Nephron (organoid): ENCODE data around the gene CLVS2.

Source experiments
- H3K27ac Mint-ChIP-seq, 3 experiments: 2 replicates each; pipeline ENCODE4 v1.8.0; 2020; ENCODE audit warnings: mixed read lengths in 3 of 3, mild to moderate bottlenecking in 2 of 3, moderate library complexity in 1 of 3
- H3K27me3 Mint-ChIP-seq: 2 replicates; pipeline ENCODE4 v1.8.0; 2021; ENCODE audit warnings: low read depth, mild to moderate bottlenecking, moderate library complexity, mixed read lengths
- H3K36me3 Mint-ChIP-seq: 2 replicates; pipeline ENCODE4 v1.8.0; 2020; ENCODE audit warnings: low read depth, mixed read lengths
- H3K4me1 Mint-ChIP-seq: 2 replicates; pipeline ENCODE4 v1.8.0; 2020; ENCODE audit warnings: mixed read lengths
- H3K4me3 Mint-ChIP-seq, 3 experiments: 2 replicates each; pipeline ENCODE4 v1.8.0; 2020; ENCODE audit warnings: mild to moderate bottlenecking in 3 of 3, mixed read lengths in 3 of 3, moderate library complexity in 2 of 3
- H3K9me3 Mint-ChIP-seq: 2 replicates; pipeline ENCODE4 v1.8.0; 2020; ENCODE audit warnings: mixed read lengths
- TF ChIP-seq, protein P1 (sequence below), 3 experiments: fragments of 200-600 bp; sonication (generic); IDR thresholded peaks; one replicate each; pipeline ENCODE4 v1.5.0; 2021; ENCODE audit warnings: antibody characterized with exemption in 3 of 3; ENCODE audit not compliant: unreplicated experiment in 3 of 3

Gene CLVS2

GRCh38 chr6:123044341-123044860 lies 48.4 kb downstream of the CLVS2 start:
- Mint-ChIP-seq H3K27ac (no peak overlapping the region), H3K4me1 (no peaks in the 10 kb centered on the region), H3K9me3 (no peaks in the 10 kb centered on the region), H3K4me3 (no peak overlapping the region), H3K36me3 (no peaks in the 10 kb centered on the region), H3K27me3 (no peaks in the 10 kb centered on the region)
- TF ChIP-seq, protein P1, sequence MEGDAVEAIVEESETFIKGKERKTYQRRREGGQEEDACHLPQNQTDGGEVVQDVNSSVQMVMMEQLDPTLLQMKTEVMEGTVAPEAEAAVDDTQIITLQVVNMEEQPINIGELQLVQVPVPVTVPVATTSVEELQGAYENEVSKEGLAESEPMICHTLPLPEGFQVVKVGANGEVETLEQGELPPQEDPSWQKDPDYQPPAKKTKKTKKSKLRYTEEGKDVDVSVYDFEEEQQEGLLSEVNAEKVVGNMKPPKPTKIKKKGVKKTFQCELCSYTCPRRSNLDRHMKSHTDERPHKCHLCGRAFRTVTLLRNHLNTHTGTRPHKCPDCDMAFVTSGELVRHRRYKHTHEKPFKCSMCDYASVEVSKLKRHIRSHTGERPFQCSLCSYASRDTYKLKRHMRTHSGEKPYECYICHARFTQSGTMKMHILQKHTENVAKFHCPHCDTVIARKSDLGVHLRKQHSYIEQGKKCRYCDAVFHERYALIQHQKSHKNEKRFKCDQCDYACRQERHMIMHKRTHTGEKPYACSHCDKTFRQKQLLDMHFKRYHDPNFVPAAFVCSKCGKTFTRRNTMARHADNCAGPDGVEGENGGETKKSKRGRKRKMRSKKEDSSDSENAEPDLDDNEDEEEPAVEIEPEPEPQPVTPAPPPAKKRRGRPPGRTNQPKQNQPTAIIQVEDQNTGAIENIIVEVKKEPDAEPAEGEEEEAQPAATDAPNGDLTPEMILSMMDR (IDR thresholded peaks at IDR 0.05; ENCODE audit: unreplicated experiment in 3 of 3), result no peak

DNA sequence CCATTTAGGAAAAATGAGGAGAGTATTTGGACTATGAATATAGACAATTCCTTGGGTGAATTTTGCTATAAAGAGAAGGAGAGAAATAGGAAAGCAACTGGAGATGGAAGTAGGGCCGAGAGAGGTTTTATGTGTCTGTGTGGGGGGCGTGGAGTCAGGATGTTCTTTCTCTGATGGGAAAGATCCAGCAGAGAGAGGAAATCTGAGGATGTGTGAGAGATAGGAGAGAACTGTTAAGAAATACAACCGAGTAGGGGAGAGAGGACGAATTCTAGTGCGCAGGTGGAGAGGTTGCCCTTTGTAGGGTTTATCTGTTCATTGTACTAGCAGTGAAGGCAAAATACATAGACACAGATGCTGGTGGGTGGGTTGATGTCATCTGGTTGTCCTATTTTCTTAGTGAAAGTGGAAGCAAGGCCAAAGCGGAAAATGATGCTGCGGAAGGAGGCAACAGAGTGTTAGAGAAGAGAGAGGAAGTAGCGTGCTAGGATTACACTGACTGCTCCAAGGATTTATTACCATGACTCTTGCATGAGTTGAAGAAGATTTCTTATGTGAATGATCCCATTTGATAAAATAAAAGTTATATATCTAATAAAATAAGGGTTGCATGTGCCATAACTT lies 57.7 kb downstream of the CLVS2 start:
- H3K4me1 Mint-ChIP-seq, result no peaks in the 10 kb centered on the region
- H3K9me3 Mint-ChIP-seq, result no peaks in the 10 kb centered on the region
- no peak overlapping the region for H3K27ac Mint-ChIP-seq
- H3K36me3 Mint-ChIP-seq, result no peaks in the 10 kb centered on the region
- no peaks in the 10 kb centered on the region for H3K27me3 Mint-ChIP-seq
- TF ChIP-seq, protein P1 (IDR thresholded peaks at IDR 0.05; ENCODE audit: unreplicated experiment in 3 of 3), result no peak
- H3K4me3 Mint-ChIP-seq, result no peak overlapping the region

DNA sequence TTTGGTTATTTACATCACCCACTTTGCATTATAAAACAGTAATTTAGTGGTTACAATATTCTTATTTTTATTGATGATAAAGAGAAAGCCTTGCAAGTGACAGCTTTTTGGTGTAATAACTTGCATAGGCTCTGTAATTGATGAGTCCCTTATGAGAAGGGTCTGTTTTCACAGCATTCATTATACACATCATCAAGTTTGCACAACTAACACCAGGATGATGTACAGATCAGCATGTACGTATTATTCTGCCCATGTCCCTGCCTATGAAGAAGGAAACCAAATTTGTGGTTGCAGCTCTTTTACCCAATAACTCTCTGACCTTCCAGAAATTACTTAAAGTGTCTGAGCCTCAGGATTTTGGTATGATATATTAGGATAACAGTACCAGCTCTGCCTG lies 59.2 kb downstream of the CLVS2 start:
- H3K4me1 Mint-ChIP-seq, result no peaks in the 10 kb centered on the region
- no peak overlapping the region for H3K27ac Mint-ChIP-seq
- H3K27me3 Mint-ChIP-seq, result no peaks in the 10 kb centered on the region
- no peak overlapping the region for H3K4me3 Mint-ChIP-seq
- no peaks in the 10 kb centered on the region for H3K9me3 Mint-ChIP-seq
- TF ChIP-seq, protein P1 (IDR thresholded peaks at IDR 0.05; ENCODE audit: unreplicated experiment in 3 of 3), result no peak
- H3K36me3 Mint-ChIP-seq, result no peaks in the 10 kb centered on the region

GRCh38 chr6:123062670-123063069 lies 66.6 kb downstream of the CLVS2 start:
- TF ChIP-seq, protein P1 (IDR thresholded peaks at IDR 0.05; ENCODE audit: unreplicated experiment in 3 of 3), result no peak
- no peaks in the 10 kb centered on the region for H3K4me1 Mint-ChIP-seq

GRCh38 chr6:123064038-123064437 lies 68.0 kb downstream of the CLVS2 start:
- Mint-ChIP-seq H3K36me3 (no peaks in the 10 kb centered on the region), H3K27ac (no peak overlapping the region), H3K4me1 (no peaks in the 10 kb centered on the region), H3K4me3 (no peak overlapping the region), H3K9me3 (no peaks in the 10 kb centered on the region), H3K27me3 (no peaks in the 10 kb centered on the region)
- TF ChIP-seq, protein P1 (IDR thresholded peaks at IDR 0.05; ENCODE audit: unreplicated experiment in 3 of 3), result no peak

More at GRCh38 chr6:123062670-123063069, 66.6 kb downstream of the CLVS2 start:
- no peaks in the 10 kb centered on the region for H3K9me3 Mint-ChIP-seq
- H3K27ac Mint-ChIP-seq, result no peak overlapping the region
- no peak overlapping the region for H3K4me3 Mint-ChIP-seq
- no peaks in the 10 kb centered on the region for H3K27me3 Mint-ChIP-seq
- H3K36me3 Mint-ChIP-seq, result no peaks in the 10 kb centered on the region

GRCh38 chr6:123074616-123075015 lies 78.6 kb downstream of the CLVS2 start:
- H3K27ac Mint-ChIP-seq, result no peak overlapping the region
- H3K9me3 Mint-ChIP-seq, result no peaks in the 10 kb centered on the region
- H3K36me3 Mint-ChIP-seq, result no peaks in the 10 kb centered on the region
- no peaks in the 10 kb centered on the region for H3K4me1 Mint-ChIP-seq
- H3K27me3 Mint-ChIP-seq, result no peaks in the 10 kb centered on the region
- TF ChIP-seq, protein P1 (IDR thresholded peaks at IDR 0.05; ENCODE audit: unreplicated experiment in 3 of 3), result no peak
- no peak overlapping the region for H3K4me3 Mint-ChIP-seq
